Fibroblast of lung (primary cell): ENCODE data around the gene RXRA. TPM values are rescaled to one million over a fixed set of nuclear protein-coding genes. Genes with fewer than 3 reads are reported as not detected.
"Not testable (repeated sequence)": the region's sequence is repeated elsewhere in the genome, so short reads cannot be mapped to it uniquely, and the experiment has no call there.

ENCODE experiments used
- DNase-seq, 2 donors: peaks; one replicate each; pipeline versions ENCODE4 v3.0.0 to v3.0.0-alpha.2; 2010; ENCODE audit warnings: low read depth in 2 of 2
- H2AFZ ChIP-seq: 2 replicates; pipeline ENCODE4 v1.5.1; 2012; ENCODE audit warnings: low read length, control low read depth, inconsistent platforms
- H3K27ac ChIP-seq: 2 replicates; pipeline ENCODE4 v1.5.1; 2011; ENCODE audit warnings: low read length, control low read depth; ENCODE audit not compliant: insufficient read depth
- H3K27me3 ChIP-seq: 2 replicates; pipeline ENCODE4 v1.5.1; 2011; ENCODE audit warnings: mild to moderate bottlenecking, low read length; ENCODE audit not compliant: control insufficient read depth, insufficient read depth
- H3K36me3 ChIP-seq: 2 replicates; pipeline ENCODE4 v1.5.1; 2011; ENCODE audit warnings: low read length; ENCODE audit not compliant: control insufficient read depth, insufficient read depth
- H3K4me1 ChIP-seq: 2 replicates; pipeline ENCODE4 v1.5.1; 2011; ENCODE audit warnings: low read length; ENCODE audit not compliant: control insufficient read depth, insufficient read depth; ENCODE audit errors: extremely low read depth
- H3K4me2 ChIP-seq: 2 replicates; pipeline ENCODE4 v1.5.1; 2011; ENCODE audit warnings: low read length, control low read depth; ENCODE audit not compliant: insufficient read depth; ENCODE audit errors: extremely low read depth
- H3K4me3 ChIP-seq, 4 experiments: fragments of 200-600 bp in 1 of 4; sonication (generic) in 1 of 4; replicated peaks in 1 of 4; 2 replicates each; pipeline ENCODE4 v1.5.1; 2011 to 2016; ENCODE audit warnings: low read length in 4 of 4, low read depth in 3 of 4, mild to moderate bottlenecking in 3 of 4, control low read depth in 2 of 4, inconsistent platforms in 1 of 4, mixed read lengths in 1 of 4; ENCODE audit not compliant: insufficient read depth in 1 of 4; ENCODE audit errors: control extremely low read depth in 1 of 4
- H3K79me2 ChIP-seq: 2 replicates; pipeline ENCODE4 v1.5.1; 2012; ENCODE audit warnings: mild to moderate bottlenecking, low read length, inconsistent platforms; ENCODE audit not compliant: control insufficient read depth, insufficient read depth
- H3K9ac ChIP-seq: 2 replicates; pipeline ENCODE4 v1.5.1; 2011; ENCODE audit warnings: mild to moderate bottlenecking, low read length, control low read depth; ENCODE audit not compliant: insufficient read depth
- H3K9me3 ChIP-seq: 2 replicates; pipeline ENCODE4 v1.5.1; 2012; ENCODE audit warnings: low read depth, low read length; ENCODE audit not compliant: control insufficient read depth, insufficient read depth
- H4K20me1 ChIP-seq: 2 replicates; pipeline ENCODE4 v1.5.1; 2011; ENCODE audit warnings: low read length; ENCODE audit not compliant: control insufficient read depth, insufficient read depth; ENCODE audit errors: extremely low read depth
- EZH2 ChIP-seq: IDR thresholded peaks from 2 replicates; pipeline ENCODE4 v1.5.1; 2012; ENCODE audit warnings: low read length, control low read depth, mild to moderate bottlenecking; ENCODE audit errors: missing control alignments
- polyA plus RNA-seq, 2 donors: library from polyadenylated mRNA; depleted of rRNA in 1 of 2; stranded (reverse) in 1 of 2; unstranded in 1 of 2; fragments of >200 nt; gene quantifications; 2 replicates each; pipeline ENCODE4 v1.2.1, GENCODE V29; 2011 to 2012; ENCODE audit warnings: missing spikeins in 1 of 2
- total RNA-seq: library from RNA; depleted of rRNA; stranded (reverse); fragments of >200 nt; gene quantifications from 2 replicates; pipeline ENCODE4 v1.2.1, GENCODE V29; 2014
- TF ChIP-seq, protein P1 (sequence below), 2 donors: IDR thresholded peaks in 1 of 2; conservative IDR thresholded peaks in 1 of 2; 1 replicate in 1 of 2; 2 replicates in 1 of 2; pipeline ENCODE4 v1.5.1; 2011 to 2012; ENCODE audit warnings: low read length in 2 of 2, control low read depth in 1 of 2, inconsistent platforms in 1 of 2, low read depth in 1 of 2, mild to moderate bottlenecking in 1 of 2

The RXRA gene
- total and polyA plus RNA-seq, 2 donors (not counting 1 experiment from before 2014, with no cell fraction given) = 13.3 to 14.9 TPM

DNA sequence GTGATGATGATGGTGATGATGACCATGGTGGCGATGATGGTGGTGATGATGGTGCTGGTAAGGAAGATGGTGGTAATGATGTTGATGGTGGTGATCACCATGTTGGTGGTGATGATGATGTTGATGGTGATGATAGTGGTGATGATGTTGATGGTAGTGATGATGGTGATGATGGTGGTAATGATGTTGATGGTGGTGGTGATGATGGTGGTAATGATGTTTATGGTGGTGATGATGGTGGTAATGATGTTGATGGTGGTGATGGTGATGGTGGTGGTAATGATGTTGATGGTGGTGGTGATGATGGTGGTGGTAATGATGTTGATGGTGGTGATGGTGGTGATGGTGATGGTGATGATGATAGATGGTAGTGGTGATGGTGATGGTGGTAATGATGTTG, 20.7 kb upstream of the RXRA start:
- no peak overlapping the region for H3K4me3 ChIP-seq
- TF ChIP-seq EZH2 = no peak
- TF ChIP-seq, protein P1, sequence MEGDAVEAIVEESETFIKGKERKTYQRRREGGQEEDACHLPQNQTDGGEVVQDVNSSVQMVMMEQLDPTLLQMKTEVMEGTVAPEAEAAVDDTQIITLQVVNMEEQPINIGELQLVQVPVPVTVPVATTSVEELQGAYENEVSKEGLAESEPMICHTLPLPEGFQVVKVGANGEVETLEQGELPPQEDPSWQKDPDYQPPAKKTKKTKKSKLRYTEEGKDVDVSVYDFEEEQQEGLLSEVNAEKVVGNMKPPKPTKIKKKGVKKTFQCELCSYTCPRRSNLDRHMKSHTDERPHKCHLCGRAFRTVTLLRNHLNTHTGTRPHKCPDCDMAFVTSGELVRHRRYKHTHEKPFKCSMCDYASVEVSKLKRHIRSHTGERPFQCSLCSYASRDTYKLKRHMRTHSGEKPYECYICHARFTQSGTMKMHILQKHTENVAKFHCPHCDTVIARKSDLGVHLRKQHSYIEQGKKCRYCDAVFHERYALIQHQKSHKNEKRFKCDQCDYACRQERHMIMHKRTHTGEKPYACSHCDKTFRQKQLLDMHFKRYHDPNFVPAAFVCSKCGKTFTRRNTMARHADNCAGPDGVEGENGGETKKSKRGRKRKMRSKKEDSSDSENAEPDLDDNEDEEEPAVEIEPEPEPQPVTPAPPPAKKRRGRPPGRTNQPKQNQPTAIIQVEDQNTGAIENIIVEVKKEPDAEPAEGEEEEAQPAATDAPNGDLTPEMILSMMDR (conservative IDR thresholded peaks at IDR 0.05 in 1 of 2, IDR thresholded peaks at IDR 0.05 in 1 of 2; ENCODE audit: low read depth in 1 of 2, low read length in 2 of 2) = no peak
- no peaks in the 10 kb centered on the region for H3K4me1 ChIP-seq
- H3K9me3 ChIP-seq = no peaks in the 10 kb centered on the region
- no peak overlapping the region for H2AFZ ChIP-seq
- H3K36me3 ChIP-seq = no peaks in the 10 kb centered on the region
- H3K79me2 ChIP-seq = no peaks in the 10 kb centered on the region
- no peak for DNase-seq
- peaks cover 6% of the 10 kb centered on the region for H3K27me3 ChIP-seq
- H3K27ac ChIP-seq = no peak overlapping the region
- no peak overlapping the region for H3K9ac ChIP-seq
- no peak overlapping the region for H3K4me2 ChIP-seq
- H4K20me1 ChIP-seq = no peaks in the 10 kb centered on the region

DNA sequence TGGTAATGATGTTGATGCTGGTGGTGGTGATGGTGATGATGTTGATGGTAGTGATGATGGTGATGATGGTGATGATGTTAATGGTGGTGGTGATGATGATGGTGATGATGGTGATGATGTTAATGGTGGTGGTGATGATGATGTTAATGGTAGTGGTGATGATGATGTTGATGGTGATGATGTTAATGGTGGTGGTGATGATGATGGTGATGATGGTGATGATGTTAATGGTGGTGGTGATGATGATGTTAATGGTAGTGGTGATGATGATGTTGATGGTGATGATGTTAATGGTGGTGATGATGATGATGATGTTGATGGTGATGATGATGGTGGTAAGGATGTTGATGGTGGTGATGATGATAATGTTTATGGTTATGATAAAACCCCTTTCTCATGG, 20.2 kb upstream of the RXRA start:
- not testable (repeated sequence) for DNase-seq, H3K9me3 ChIP-seq, H3K9ac ChIP-seq, H3K79me2 ChIP-seq, H3K27me3 ChIP-seq, H3K27ac ChIP-seq, H4K20me1 ChIP-seq, H3K4me2 ChIP-seq, H3K4me3 ChIP-seq, H2AFZ ChIP-seq, H3K4me1 ChIP-seq, H3K36me3 ChIP-seq

DNA sequence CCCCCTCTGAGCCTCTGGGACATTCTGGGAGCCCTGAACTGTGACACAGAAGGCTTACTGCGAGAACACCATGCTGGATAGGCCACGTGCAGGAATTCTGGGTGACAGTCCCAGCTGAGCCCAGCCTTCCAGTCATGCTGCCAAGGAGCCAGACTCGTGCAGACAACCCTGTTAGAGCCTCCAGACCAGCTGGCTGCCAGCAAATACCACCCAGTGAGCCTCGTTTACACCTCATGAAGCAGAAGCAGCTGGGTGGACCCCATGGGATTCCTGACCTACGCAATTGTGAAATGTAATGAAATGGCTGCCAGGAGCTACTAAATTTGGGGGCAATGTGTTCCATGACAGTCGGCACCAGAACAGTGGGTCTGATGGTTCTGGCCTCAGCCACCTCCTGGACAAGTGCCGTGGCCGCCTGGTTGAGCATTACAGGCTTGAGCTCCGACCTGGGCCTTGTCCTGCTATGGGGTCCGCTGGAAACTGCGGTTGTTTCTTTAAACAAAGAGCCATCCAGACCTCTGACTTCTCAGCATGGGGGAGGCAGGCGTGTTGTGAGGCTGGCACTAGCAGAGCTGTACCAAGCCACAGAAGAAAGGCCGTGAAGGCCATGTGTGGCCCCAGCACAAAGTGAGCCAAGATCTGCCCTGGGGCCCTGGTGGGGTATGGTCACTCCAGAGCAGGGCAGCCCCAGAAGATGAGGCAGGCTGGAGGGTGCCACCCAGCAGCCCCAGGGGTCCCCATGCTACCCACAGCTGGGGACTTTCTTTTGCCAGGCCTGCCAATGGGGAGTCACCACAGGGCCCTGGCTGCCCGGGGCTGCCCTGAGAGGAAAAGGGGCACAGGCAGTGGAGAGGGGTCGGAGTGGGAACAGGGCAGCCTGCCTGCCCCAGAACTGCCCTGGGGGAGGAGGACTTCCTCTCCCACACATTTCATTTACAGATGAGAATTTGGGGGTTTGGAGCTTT, 19.3 kb upstream of the RXRA start:
- Histone ChIP-seq H3K9me3 (no peaks in the 10 kb centered on the region), H4K20me1 (no peaks in the 10 kb centered on the region), H3K4me3 (no peak overlapping the region), H3K27me3 (peaks cover 4% of the 10 kb centered on the region), H3K9ac (no peak overlapping the region), H3K36me3 (no peaks in the 10 kb centered on the region), H3K79me2 (no peaks in the 10 kb centered on the region), H3K4me1 (no peaks in the 10 kb centered on the region), H3K4me2 (no peak overlapping the region), H2AFZ (no peak overlapping the region), H3K27ac (no peak overlapping the region)
- DNase-seq = no peak
- TF ChIP-seq, protein P1 (conservative IDR thresholded peaks at IDR 0.05 in 1 of 2, IDR thresholded peaks at IDR 0.05 in 1 of 2; ENCODE audit: low read depth in 1 of 2, low read length in 2 of 2) = no peak
- TF ChIP-seq EZH2 = no peak
